H9 (cell line): ENCODE data around the gene CDKL1. TPM values are rescaled to one million over a fixed set of nuclear protein-coding genes. Genes with fewer than 3 reads are reported as not detected.
"Not testable (repeated sequence)": the region's sequence is repeated elsewhere in the genome, so short reads cannot be mapped to it uniquely, and the experiment has no call there.

Experiments used
- DNase-seq: peaks from one replicate; pipeline ENCODE4 v3.0.0-alpha.2; 2017
- H2AFZ ChIP-seq: one replicate; pipeline ENCODE4 v1.6.1; 2013; ENCODE audit warnings: mild to moderate bottlenecking, low read length, control low read depth, moderate library complexity
- H2AK5ac ChIP-seq: 2 replicates; pipeline ENCODE4 v1.6.1; 2013; ENCODE audit warnings: low read length, control low read depth, mixed read lengths; ENCODE audit not compliant: insufficient read length
- H2BK120ac ChIP-seq: one replicate; pipeline ENCODE4 v1.6.1; 2013; ENCODE audit warnings: low read depth, mild to moderate bottlenecking, low read length, control low read depth, inconsistent platforms; ENCODE audit not compliant: poor library complexity, severe bottlenecking
- H2BK12ac ChIP-seq: 2 replicates; pipeline ENCODE4 v1.6.1; 2013; ENCODE audit warnings: low read length, control low read depth, mixed read lengths, low read depth; ENCODE audit not compliant: insufficient read length
- H2BK15ac ChIP-seq: 2 replicates; pipeline ENCODE4 v1.6.1; 2013; ENCODE audit warnings: low read depth, low read length, control low read depth
- H2BK20ac ChIP-seq: one replicate; pipeline ENCODE4 v1.6.1; 2013; ENCODE audit warnings: low read depth, mild to moderate bottlenecking, low read length, control low read depth, inconsistent platforms; ENCODE audit not compliant: poor library complexity, severe bottlenecking
- H2BK5ac ChIP-seq: 2 replicates; pipeline ENCODE4 v1.6.1; 2013; ENCODE audit warnings: low read length, control low read depth, mixed read lengths; ENCODE audit not compliant: insufficient read length
- H3K14ac ChIP-seq: 2 replicates; pipeline ENCODE4 v1.6.1; 2013; ENCODE audit warnings: low read length, control low read depth; ENCODE audit not compliant: insufficient read depth
- H3K18ac ChIP-seq: 2 replicates; pipeline ENCODE4 v1.6.1; 2013; ENCODE audit warnings: low read depth, mild to moderate bottlenecking, mixed read lengths, low read length, control low read depth; ENCODE audit not compliant: insufficient read length
- H3K23ac ChIP-seq: 2 replicates; pipeline ENCODE4 v1.6.1; 2013; ENCODE audit warnings: low read length, control low read depth, mixed read lengths, low read depth; ENCODE audit not compliant: insufficient read length
- H3K23me2 ChIP-seq: 2 replicates; pipeline ENCODE4 v1.6.1; 2013; ENCODE audit warnings: low read depth, mild to moderate bottlenecking, mixed read lengths, low read length, control low read depth; ENCODE audit not compliant: insufficient read length, poor library complexity, severe bottlenecking
- H3K27ac ChIP-seq: 2 replicates; pipeline ENCODE4 v1.5.1; 2013; ENCODE audit warnings: low read length, control low read depth, mixed read lengths, low read depth; ENCODE audit not compliant: insufficient read length
- H3K27me3 ChIP-seq: 2 replicates; pipeline ENCODE4 v1.6.1; 2013; ENCODE audit warnings: low read length, control low read depth, inconsistent platforms; ENCODE audit not compliant: insufficient read depth
- H3K4ac ChIP-seq: 2 replicates; pipeline ENCODE4 v1.6.1; 2013; ENCODE audit warnings: low read depth, mild to moderate bottlenecking, control low read depth, inconsistent platforms, low read length, moderate library complexity
- H3K4me1 ChIP-seq: 2 replicates; pipeline ENCODE4 v1.6.1; 2013; ENCODE audit warnings: low read length, control low read depth, inconsistent platforms; ENCODE audit not compliant: insufficient read depth
- H3K4me2 ChIP-seq: 2 replicates; pipeline ENCODE4 v1.6.1; 2013; ENCODE audit warnings: low read length, control low read depth, mixed read lengths; ENCODE audit not compliant: insufficient read length, insufficient read depth
- H3K56ac ChIP-seq: 2 replicates; pipeline ENCODE4 v1.6.1; 2013; ENCODE audit warnings: low read depth, mild to moderate bottlenecking, mixed read lengths, low read length, control low read depth; ENCODE audit not compliant: insufficient read length
- H3K79me1 ChIP-seq: 2 replicates; pipeline ENCODE4 v1.6.1; 2013; ENCODE audit warnings: low read depth, mild to moderate bottlenecking, moderate library complexity, low read length, control low read depth, inconsistent platforms; ENCODE audit not compliant: insufficient read depth, poor library complexity, severe bottlenecking
- H3K79me2 ChIP-seq: 2 replicates; pipeline ENCODE4 v1.6.1; 2013; ENCODE audit warnings: low read length, control low read depth, inconsistent platforms; ENCODE audit not compliant: insufficient read depth
- H3K9ac ChIP-seq: 2 replicates; pipeline ENCODE4 v1.6.1; 2013; ENCODE audit warnings: low read length, control low read depth, mixed read lengths; ENCODE audit not compliant: insufficient read length; ENCODE audit errors: extremely low read depth
- H3K9me3 ChIP-seq: one replicate; pipeline ENCODE4 v1.6.1; 2013; ENCODE audit warnings: low read depth, low read length, inconsistent platforms; ENCODE audit not compliant: control insufficient read depth
- H3T11ph ChIP-seq: one replicate; pipeline ENCODE4 v1.6.1; 2013; ENCODE audit warnings: mild to moderate bottlenecking, low read length, control low read depth, inconsistent platforms
- H4K20me1 ChIP-seq: one replicate; pipeline ENCODE4 v1.6.1; 2013; ENCODE audit not compliant: control insufficient read depth, insufficient read length, insufficient read depth
- H4K5ac ChIP-seq: 2 replicates; pipeline ENCODE4 v1.6.1; 2013; ENCODE audit warnings: low read depth, mild to moderate bottlenecking, mixed read lengths, low read length, control low read depth; ENCODE audit not compliant: insufficient read length
- H4K8ac ChIP-seq: replicated peaks from 2 replicates; pipeline ENCODE4 v1.6.1; 2013; ENCODE audit warnings: low read length, control low read depth, mixed read lengths, low read depth; ENCODE audit not compliant: insufficient read length
- H4K91ac ChIP-seq: 2 replicates; pipeline ENCODE4 v1.6.1; 2013; ENCODE audit warnings: low read depth, mild to moderate bottlenecking, moderate library complexity, mixed read lengths, low read length, control low read depth; ENCODE audit not compliant: insufficient read length
- H3K27ac Mint-ChIP-seq, 3 experiments: 2 replicates in 2 of 3; 3 replicates in 1 of 3; pipeline ENCODE4 v1.8.0; 2020 to 2021; ENCODE audit warnings: mixed read lengths in 3 of 3, mild to moderate bottlenecking in 1 of 3, moderate library complexity in 1 of 3
- H3K27me3 Mint-ChIP-seq: 2 replicates; pipeline ENCODE4 v1.8.0; 2021; ENCODE audit warnings: low read depth, mild to moderate bottlenecking, moderate library complexity, mixed read lengths
- H3K36me3 Mint-ChIP-seq, 3 experiments: 2 replicates in 2 of 3; 3 replicates in 1 of 3; pipeline ENCODE4 v1.8.0; 2020 to 2021; ENCODE audit warnings: low read depth in 3 of 3, mixed read lengths in 3 of 3; ENCODE audit not compliant: insufficient read depth in 1 of 3
- H3K4me1 Mint-ChIP-seq, 2 experiments: 2 replicates each; pipeline ENCODE4 v1.8.0; 2020; ENCODE audit warnings: mixed read lengths in 2 of 2
- H3K4me3 Mint-ChIP-seq, 2 experiments: 2 replicates in 1 of 2; 3 replicates in 1 of 2; pipeline ENCODE4 v1.8.0; 2020 to 2021; ENCODE audit warnings: mild to moderate bottlenecking in 2 of 2, mixed read lengths in 2 of 2, moderate library complexity in 1 of 2
- H3K9me3 Mint-ChIP-seq, 2 experiments: 2 replicates in 1 of 2; 3 replicates in 1 of 2; pipeline ENCODE4 v1.8.0; 2020; ENCODE audit warnings: mild to moderate bottlenecking in 2 of 2, mixed read lengths in 2 of 2, moderate library complexity in 1 of 2
- CTCF ChIP-seq: fragments of 200-600 bp; sonication (generic); conservative IDR thresholded peaks from 3 replicates; pipeline ENCODE4 v1.8.0; 2021; ENCODE audit warnings: antibody characterized with exemption, mild to moderate bottlenecking
- WGBS: extraction: QIAGEN DNeasy Blood & Tissue Kit; methylation state at CpG from one replicate; pipeline ENCODE4 v1.1.7; 2013; ENCODE audit warnings: missing lambda C conversion rate, low lambda C conversion rate, mixed read lengths; ENCODE audit not compliant: insufficient read length; ENCODE audit errors: extremely low coverage; 5-methylcytosine and 5-hydroxymethylcytosine counted together
- total RNA-seq: library from RNA; stranded (reverse); gene quantifications from 2 replicates; pipeline ENCODE4 v1.2.1, GENCODE V29; 2021

Gene CDKL1
- total RNA-seq, 1 experiment from 2014 or later = 0.72 TPM

- H2AK5ac ChIP-seq = no peak overlapping the region
- H3K18ac ChIP-seq = no peak overlapping the region
- no peak overlapping the region for H2BK12ac ChIP-seq
- no peak overlapping the region for H2BK20ac ChIP-seq
- peaks cover 13 to 20% of the 10 kb centered on the region in 2 experiments for H3K9me3 Mint-ChIP-seq
- H3K23ac ChIP-seq = no peak overlapping the region
- no peak overlapping the region for H3K4ac ChIP-seq
- no peak overlapping the region for H4K8ac ChIP-seq
- H3K4me1 Mint-ChIP-seq = peaks cover 4 to 8% of the 10 kb centered on the region in 2 experiments; a peak in 3 of 4 replicates
- H3K36me3 Mint-ChIP-seq = peaks cover 24 to 31% (median 28%) of the 10 kb centered on the region in 3 experiments
- no peak overlapping the region for H3T11ph ChIP-seq
- no CpG with 5 or more reads among the region's 4 CpGs for WGBS
- DNase-seq = no peak
- H4K5ac ChIP-seq = no peak overlapping the region
- H3K4me3 Mint-ChIP-seq = no peak overlapping the region
- no peak overlapping the region for H3K14ac ChIP-seq
- no peak overlapping the region for H4K91ac ChIP-seq
- H4K20me1 ChIP-seq = no peaks in the 10 kb centered on the region
- no peak overlapping the region for H2AFZ ChIP-seq
- H3K27ac Mint-ChIP-seq = no peak overlapping the region
- H3K79me2 ChIP-seq = no peaks in the 10 kb centered on the region
- no peaks in the 10 kb centered on the region for H3K79me1 ChIP-seq
- no peaks in the 10 kb centered on the region for H3K27me3 ChIP-seq
- no peaks in the 10 kb centered on the region; the same call in 1 of the 2 replicates for H3K27me3 Mint-ChIP-seq
- TF ChIP-seq CTCF = peak; percentile 75
- no peak overlapping the region for H3K27ac ChIP-seq
- no peak overlapping the region for H3K9ac ChIP-seq
- no peaks in the 10 kb centered on the region for H3K4me1 ChIP-seq
- no peaks in the 10 kb centered on the region for H3K23me2 ChIP-seq
- H2BK120ac ChIP-seq = no peak overlapping the region
- H2BK15ac ChIP-seq = no peak overlapping the region
- H2BK5ac ChIP-seq = no peak overlapping the region
- no peaks in the 10 kb centered on the region for H3K9me3 ChIP-seq
- H3K56ac ChIP-seq = no peak overlapping the region
- H3K4me2 ChIP-seq = no peak overlapping the region
Observed at GRCh38 chr14:50318031-50318626, 78.6 kb downstream of the CDKL1 start.

GRCh38 chr14:50314098-50314497 lies 82.6 kb downstream of the CDKL1 start:
- not testable (repeated sequence) for H3K27me3 ChIP-seq, H3K56ac ChIP-seq, H4K91ac ChIP-seq, H3K18ac ChIP-seq, H3K4me1 ChIP-seq, H3K4me3 Mint-ChIP-seq, H2BK120ac ChIP-seq, H3K27ac Mint-ChIP-seq, H3K9me3 ChIP-seq, H2BK15ac ChIP-seq, DNase-seq, H3K9ac ChIP-seq, H2AFZ ChIP-seq, H3K4me2 ChIP-seq, H3K23me2 ChIP-seq, H2BK20ac ChIP-seq, H4K20me1 ChIP-seq, H2BK5ac ChIP-seq, H2AK5ac ChIP-seq, H3K14ac ChIP-seq, H3K79me2 ChIP-seq, H3K27me3 Mint-ChIP-seq, H3K79me1 ChIP-seq, H3K27ac ChIP-seq, H4K8ac ChIP-seq, H3T11ph ChIP-seq, H4K5ac ChIP-seq, H3K23ac ChIP-seq, H2BK12ac ChIP-seq, H3K4ac ChIP-seq
- no CpG with 5 or more reads among the region's 3 CpGs for WGBS
- H3K9me3 Mint-ChIP-seq = peaks cover 13 to 20% of the 10 kb centered on the region in 2 experiments
- peaks cover 11 to 18% of the 10 kb centered on the region in 2 experiments for H3K4me1 Mint-ChIP-seq
- H3K36me3 Mint-ChIP-seq = peaks cover 27 to 35% (median 28%) of the 10 kb centered on the region in 3 experiments
